Brain microvascular endothelial cell (primary cell): ENCODE results near the gene PHF21B.
A peak's percentile ranks its signal among the peaks of the same experiment; 100 is the strongest.

Source experiments
- DNase-seq: peaks from one replicate; pipeline ENCODE4 v3.0.0-alpha.2; 2020
- H3K27ac ChIP-seq: fragments of 250-450 bp; sonication (Bioruptor Pico); 2 replicates; pipeline ENCODE4 v1.5.1; 2020; ENCODE audit warnings: mild to moderate bottlenecking, moderate library complexity
- H3K27me3 ChIP-seq: fragments of 250-450 bp; sonication (Bioruptor Pico); replicated peaks from 2 replicates; pipeline ENCODE4 v1.5.1; 2020; ENCODE audit warnings: mild to moderate bottlenecking
- H3K36me3 ChIP-seq: fragments of 250-450 bp; sonication (Bioruptor Pico); replicated peaks from 2 replicates; pipeline ENCODE4 v1.5.1; 2020; ENCODE audit warnings: mild to moderate bottlenecking
- H3K4me3 ChIP-seq: 2 replicates; pipeline ENCODE4 v1.5.1; 2011; ENCODE audit warnings: low read depth, mild to moderate bottlenecking, control low read depth, low read length, moderate library complexity
- CTCF ChIP-seq: IDR thresholded peaks from 2 replicates; pipeline ENCODE4 v1.5.1; 2011; ENCODE audit warnings: low read depth, mild to moderate bottlenecking, moderate library complexity, low read length, control low read depth, inconsistent platforms; ENCODE audit errors: missing control alignments
- in situ Hi-C: cut with HindIII; loops from 2 replicates; pipeline ENCODE4 v1.10.0; 2017; ENCODE audit warnings: low sequenced_read_pairs, low pct_ligation_motif_present

The PHF21B gene

GRCh38 chr22:44991218-44991617 lies 18.6 kb downstream of the PHF21B start:
- H3K36me3 ChIP-seq: no peaks in the 10 kb centered on the region
- H3K27me3 ChIP-seq: no peaks in the 10 kb centered on the region
- no peak for TF ChIP-seq CTCF
- in situ Hi-C loops: no loop called here
- DNase-seq: no peak
- H3K27ac ChIP-seq: no peak overlapping the region
- H3K4me3 ChIP-seq: no peak overlapping the region

GRCh38 chr22:44990810-44991209 lies 19.0 kb downstream of the PHF21B start:
- TF ChIP-seq CTCF: no peak
- DNase-seq: no peak
- no peaks in the 10 kb centered on the region for H3K36me3 ChIP-seq
- in situ Hi-C loops: no loop called here
- H3K27me3 ChIP-seq: no peaks in the 10 kb centered on the region
- no peak overlapping the region for H3K27ac ChIP-seq
- H3K4me3 ChIP-seq: no peak overlapping the region

GRCh38 chr22:44990328-44990727 lies 19.5 kb downstream of the PHF21B start:
- H3K27ac ChIP-seq: no peak overlapping the region
- TF ChIP-seq CTCF: no peak
- in situ Hi-C loops: no loop called here
- no peaks in the 10 kb centered on the region for H3K27me3 ChIP-seq
- H3K4me3 ChIP-seq: no peak overlapping the region
- H3K36me3 ChIP-seq: no peaks in the 10 kb centered on the region
- DNase-seq: no peak

GRCh38 chr22:44988671-44989070 lies 21.1 kb downstream of the PHF21B start:
- no peak overlapping the region for H3K4me3 ChIP-seq
- H3K27me3 ChIP-seq: no peaks in the 10 kb centered on the region
- no peak overlapping the region for H3K27ac ChIP-seq
- peak; percentile 18 for TF ChIP-seq CTCF
- DNase-seq: no peak
- in situ Hi-C loops: no loop called here
- H3K36me3 ChIP-seq: no peaks in the 10 kb centered on the region

- Histone ChIP-seq H3K27ac (no peak overlapping the region), H3K27me3 (no peaks in the 10 kb centered on the region), H3K36me3 (no peaks in the 10 kb centered on the region), H3K4me3 (no peak overlapping the region)
- TF ChIP-seq CTCF: no peak
- no peak for DNase-seq
- in situ Hi-C loops: no loop called here
Measured at GRCh38 chr22:44986926-44987325, 22.9 kb downstream of the PHF21B start.

GRCh38 chr22:44985906-44986527 lies 23.8 kb downstream of the PHF21B start:
- no peak for TF ChIP-seq CTCF
- Histone ChIP-seq H3K36me3 (no peaks in the 10 kb centered on the region), H3K27ac (no peak overlapping the region), H3K27me3 (no peaks in the 10 kb centered on the region), H3K4me3 (no peak overlapping the region)
- in situ Hi-C loops: no loop called here
- DNase-seq: no peak
